HG03342 (cell line): ENCODE measurements around the gene CENPP.
"Not testable (repeated sequence)": the region's sequence is repeated elsewhere in the genome, so short reads cannot be mapped to it uniquely, and the experiment has no call there.

ENCODE experiments used
- ATAC-seq: cut with Tn5 transposase; IDR thresholded peaks from one replicate; pipeline ENCODE4 v1.9.1; 2021; ENCODE audit warnings: mild to moderate bottlenecking, moderate library complexity; ENCODE audit not compliant: unreplicated experiment

The CENPP gene

DNA sequence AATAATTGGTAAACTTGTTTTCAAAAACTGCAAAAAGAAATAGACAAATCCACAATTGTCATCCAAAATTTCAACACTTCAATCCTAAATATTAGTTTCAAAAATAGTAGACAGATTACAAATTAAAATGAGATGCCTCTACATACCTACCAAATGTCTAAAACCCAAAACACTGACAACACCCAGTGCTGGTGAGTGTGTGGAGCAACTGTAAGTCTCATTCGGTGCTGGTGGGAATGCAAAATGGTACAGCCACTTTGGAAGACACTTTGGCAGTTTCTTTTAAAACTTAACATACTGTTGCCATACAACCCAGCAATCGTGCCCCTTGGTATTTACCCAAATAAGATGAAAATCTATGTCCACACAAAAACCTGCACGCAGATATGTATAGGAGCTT, 203.4 kb downstream of the CENPP start:
- no peak for ATAC-seq

DNA sequence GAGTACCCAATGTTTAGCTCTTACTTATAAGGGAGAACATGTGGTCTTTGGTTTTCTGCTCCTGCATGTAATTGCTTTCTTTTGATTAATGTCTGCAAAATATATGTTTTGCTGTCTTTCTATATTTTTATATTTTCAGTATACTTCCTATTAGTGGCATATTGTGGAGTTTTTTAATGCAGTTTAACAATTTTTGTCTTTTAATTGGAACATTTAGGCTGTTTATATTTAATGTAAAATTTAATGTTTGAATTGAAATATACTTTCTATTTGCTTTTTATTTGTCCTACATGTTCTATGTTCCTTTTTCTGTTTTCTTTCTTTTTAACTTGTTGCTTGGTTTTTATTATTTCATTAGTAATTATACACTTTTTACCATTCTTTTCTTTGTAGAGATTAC, 205.1 kb downstream of the CENPP start:
- ATAC-seq = no peak

- ATAC-seq = no peak
Measured at GRCh38 chr9:92534204-92534603, 208.5 kb downstream of the CENPP start.

DNA sequence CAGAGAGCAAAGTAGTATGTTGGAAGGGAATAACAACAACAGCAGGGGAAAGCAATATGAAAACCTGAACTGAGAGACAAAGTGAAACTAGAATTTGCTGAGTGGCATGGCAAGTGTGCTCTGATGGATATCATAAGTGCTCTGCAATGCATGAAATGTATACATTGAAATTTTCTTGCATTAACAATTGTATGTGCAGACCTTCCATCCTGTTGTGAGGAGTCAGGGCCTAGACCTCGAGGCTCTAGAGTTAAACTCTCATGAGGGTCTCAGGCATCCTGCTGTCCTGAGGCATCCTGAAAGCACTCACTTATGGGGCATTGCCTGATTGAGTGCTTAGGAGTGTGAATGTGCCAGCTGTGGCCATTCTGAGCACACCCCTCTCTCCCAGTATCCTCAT, 208.9 kb downstream of the CENPP start:
- ATAC-seq = no peak

GRCh38 chr9:92535940-92536850, 210.4 kb downstream of the CENPP start, which contains the start of gene ECM2:
Gene ECM2, minus strand, starts transcription at chr9:92535990. Its CDS starts 13,124 bp downstream, at chr9:92522866.
- ATAC-seq = no peak

DNA sequence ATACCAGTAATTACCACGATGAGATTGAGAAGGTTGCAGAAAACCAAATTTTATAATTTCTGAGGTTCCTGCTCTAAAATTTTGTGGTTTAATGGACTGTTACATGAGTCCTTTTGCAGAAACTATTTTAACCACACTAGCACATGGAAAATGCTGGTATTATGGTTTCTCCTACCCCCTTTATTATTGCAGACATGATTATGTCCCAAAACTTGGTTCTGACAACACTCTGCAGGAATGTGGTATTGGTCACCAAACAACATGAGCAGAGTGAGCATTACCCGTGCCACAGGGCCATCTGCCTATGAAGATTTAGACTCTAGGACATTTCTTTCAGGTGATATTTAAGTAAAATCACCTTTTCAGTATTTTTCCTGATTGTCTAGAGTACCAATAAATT, 212.8 kb downstream of the CENPP start:
- no peak for ATAC-seq

DNA sequence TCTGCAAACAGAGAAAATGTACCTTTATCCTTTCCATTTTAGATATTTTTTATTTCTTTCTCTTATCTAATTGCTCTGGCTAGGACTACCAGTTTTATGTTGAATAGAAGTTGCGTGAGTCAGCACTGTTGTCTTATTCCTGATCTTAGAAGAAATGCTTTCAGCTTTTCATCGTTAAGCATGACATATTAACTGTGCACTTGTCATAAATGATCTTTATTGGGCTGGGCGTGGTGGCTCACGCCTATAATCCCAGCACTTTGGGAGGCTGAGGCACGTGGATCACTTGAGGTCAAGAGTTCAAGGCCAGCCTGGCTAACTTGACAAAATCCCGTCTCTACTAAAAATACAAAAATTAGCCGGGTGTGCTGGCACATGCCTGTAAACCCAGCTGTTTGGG, 218.2 kb downstream of the CENPP start:
- no peak for ATAC-seq

DNA sequence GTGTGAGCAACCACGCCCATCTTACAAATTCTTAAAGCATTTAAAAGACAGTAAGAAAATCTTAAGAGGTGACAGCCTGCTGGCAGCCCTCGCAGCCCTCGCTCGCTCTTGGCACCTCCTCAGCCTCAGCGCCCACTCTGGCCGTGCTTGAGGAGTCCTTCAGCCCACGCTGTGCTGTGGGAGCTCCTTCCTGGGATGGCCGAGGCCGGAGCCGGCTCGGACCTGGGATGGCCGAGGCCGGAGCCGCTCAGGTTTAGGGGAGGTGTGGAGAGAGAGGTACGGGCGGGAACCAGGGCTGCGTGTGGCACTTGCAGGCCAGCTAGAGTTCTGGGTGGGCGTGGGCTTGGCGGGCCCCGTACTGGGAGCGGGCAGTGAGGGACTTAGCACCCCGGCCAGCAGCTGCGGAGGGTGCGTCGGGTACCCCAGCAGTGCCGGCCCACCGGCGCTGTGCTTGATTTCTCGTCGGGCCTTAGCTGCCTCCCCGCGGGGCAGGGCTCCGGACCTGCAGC, 219.3 kb downstream of the CENPP start:
- no peak for ATAC-seq

- ATAC-seq = no peak
Measured at GRCh38 chr9:92547356-92547755, 221.6 kb downstream of the CENPP start.

DNA sequence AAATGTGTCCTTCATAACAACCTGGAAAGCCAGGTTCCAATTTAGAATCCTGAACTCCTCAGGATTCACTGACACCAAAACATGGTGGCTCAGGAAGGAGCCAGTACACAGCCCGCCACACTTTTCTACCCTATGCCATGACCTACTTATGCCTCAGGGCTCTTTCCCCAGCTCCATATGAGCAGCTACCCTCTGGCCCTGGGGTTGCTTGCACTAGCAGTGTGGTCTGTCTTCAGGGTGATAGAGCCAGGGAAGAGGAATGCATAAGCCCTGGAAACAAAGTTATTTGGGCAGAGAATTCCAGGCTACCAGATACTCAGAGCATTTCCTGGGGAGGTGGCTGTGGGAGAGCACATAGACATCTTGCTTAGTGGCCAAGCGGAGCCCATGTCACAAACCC, 225.0 kb downstream of the CENPP start:
- no peak for ATAC-seq

GRCh38 chr9:92558612-92559374, 233.0 kb downstream of the CENPP start:
- ATAC-seq = no peak

- ATAC-seq = no peak
Measured at GRCh38 chr9:92561374-92562330, 235.9 kb downstream of the CENPP start.

DNA sequence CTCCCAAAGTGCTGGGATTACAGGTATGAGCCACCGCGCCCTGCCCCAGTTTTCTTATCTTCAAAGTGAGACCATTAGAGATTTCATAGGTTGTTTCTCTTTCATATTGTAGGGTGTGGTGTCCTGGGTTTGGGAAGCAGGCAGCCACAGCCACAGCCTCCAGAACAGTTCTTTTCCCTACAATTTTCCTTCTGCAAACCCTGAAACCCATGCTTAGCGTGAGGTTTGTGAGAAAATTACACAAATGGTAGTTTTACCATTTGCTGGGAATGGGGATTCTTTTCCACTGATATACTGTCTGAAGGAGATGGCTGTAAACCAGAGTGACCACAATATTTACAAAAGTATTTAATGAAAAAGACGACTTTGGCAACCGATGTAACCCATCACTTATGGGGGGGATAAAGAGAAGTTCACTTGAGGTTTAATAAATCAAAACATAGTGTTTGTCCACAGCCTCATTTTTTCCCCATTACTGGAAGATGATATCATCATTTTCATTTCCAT, 236.8 kb downstream of the CENPP start:
- ATAC-seq = no peak

DNA sequence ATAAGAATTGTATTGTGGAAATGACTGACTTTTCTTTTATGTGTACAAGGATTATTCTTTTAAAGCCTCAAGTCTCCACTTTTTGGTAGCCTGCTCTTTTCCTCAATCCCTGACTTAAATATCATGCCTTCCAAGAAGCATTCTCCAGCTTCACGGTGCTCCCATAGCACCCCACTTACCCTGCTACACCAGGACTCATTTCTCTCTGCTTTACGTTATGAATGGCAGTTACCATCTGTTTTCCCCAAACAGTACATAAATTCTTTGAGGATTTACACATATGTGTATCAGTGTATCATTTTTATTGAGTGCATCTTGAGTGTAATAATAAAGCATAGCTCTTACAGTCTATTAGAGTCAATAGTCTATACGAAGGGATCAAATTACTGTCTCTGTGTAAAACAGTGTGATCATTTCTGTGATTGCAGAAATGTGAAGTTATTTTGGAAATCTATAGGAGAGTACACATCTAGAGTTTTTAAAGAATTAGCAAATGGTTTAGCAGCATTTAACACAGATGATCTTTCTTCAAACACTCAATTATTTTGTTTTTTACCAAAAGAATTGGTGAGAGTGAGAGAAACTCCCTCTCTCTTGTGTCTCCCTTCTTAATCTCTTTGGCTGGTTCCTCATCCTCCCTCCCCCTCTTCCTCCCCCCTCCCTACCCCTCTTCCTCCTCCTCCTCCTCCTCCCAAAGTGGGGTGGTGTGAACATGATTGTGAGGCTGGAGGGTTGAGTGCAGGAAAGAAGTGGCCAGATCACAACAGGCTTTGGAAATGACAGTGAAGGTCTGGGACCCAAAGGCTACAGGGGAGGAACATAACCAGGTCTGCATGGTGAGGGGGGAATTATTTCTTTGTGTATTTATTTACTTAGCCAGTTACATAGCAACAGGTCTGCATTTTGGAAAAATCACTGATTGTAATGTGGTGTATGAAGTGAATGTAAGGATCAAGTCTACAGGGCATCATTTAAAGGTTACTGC, 237.7 kb downstream of the CENPP start:
- ATAC-seq = no peak

DNA sequence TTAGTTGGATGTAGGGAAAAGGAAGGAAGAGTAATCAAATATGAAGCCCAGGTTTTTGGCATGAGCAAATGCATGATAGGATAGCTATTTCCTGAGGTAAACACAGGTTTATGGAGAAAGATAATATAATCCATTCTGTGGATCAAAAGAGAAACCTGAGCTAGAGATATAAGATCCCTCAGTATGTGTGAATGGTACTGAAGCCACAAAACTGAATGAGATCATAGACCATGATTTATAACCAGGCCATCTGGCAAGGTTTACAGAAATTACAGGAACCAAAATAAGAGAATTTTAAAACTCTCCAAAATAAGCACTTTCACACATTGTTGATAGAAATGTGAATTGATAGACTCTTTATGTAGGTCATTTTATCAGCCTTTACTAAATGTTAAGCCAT, 238.8 kb downstream of the CENPP start:
- ATAC-seq = no peak

DNA sequence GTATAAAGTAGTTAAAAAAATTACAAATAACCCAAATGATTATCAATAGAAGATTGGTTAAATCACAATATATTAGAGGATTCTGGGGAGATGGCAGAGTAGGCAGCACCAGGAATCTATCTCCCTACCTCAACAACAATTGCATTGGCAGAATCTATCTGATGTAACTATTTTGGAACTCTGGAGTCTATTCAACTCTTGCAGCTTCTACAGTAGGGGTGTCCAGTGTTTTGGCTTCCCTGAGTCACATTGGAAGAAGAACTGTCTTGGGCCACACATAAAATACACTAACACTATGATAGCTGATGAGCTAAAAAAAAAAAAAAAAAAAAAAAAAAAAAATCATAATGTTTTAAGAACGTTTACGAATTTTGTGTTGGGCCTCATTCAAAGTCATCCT, 239.2 kb downstream of the CENPP start:
- no peak for ATAC-seq

DNA sequence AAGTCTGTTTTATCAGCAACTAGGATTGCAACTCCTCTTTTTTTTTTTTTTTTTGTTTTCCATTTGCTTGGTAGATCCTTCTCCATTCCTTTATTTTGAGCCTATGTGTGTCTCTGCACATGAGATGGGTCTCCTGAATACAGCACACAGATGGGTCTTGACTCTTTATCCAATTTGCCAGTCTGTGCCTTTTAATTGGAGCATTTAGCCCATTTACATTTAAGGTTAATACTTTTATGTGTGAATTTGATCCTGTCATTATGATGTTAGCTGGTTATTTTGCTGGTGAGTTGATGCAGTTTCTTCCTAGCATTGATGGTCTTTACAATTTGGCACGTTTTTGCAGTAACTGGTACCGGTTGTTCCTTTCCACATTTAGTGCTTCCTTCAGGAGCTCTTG, 246.1 kb downstream of the CENPP start:
- ATAC-seq = not testable (repeated sequence)

GRCh38 chr9:92573612-92574011, 247.9 kb downstream of the CENPP start:
- not testable (repeated sequence) for ATAC-seq

DNA sequence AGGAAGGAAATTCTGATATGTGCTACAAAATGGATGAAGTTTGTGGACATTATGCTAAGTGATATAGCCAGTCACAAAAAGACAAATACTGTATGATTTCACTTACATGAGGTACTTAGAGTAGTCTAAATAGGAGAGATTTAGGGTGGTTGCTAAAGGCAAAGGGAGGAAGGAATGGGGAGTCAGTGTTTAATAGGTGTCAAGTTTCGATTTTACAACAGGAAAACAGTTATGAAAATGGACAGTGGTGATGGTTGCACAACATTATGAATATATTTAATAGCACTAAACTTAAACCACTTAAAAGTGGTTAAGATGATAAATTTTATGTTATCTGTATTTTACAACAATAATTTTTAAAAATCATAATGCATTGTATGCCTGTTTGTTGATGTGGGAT, 250.4 kb downstream of the CENPP start:
- ATAC-seq = no peak
